HG02610 (cell line): ENCODE data around the gene TRMT10A.
"Not testable (repeated sequence)": the region's sequence is repeated elsewhere in the genome, so short reads cannot be mapped to it uniquely, and the experiment has no call there.

ENCODE experiments used
- ATAC-seq: cut with Tn5 transposase; IDR thresholded peaks from one replicate; pipeline ENCODE4 v1.9.1; 2021; ENCODE audit warnings: mild to moderate bottlenecking, moderate library complexity; ENCODE audit not compliant: unreplicated experiment

The TRMT10A gene

DNA sequence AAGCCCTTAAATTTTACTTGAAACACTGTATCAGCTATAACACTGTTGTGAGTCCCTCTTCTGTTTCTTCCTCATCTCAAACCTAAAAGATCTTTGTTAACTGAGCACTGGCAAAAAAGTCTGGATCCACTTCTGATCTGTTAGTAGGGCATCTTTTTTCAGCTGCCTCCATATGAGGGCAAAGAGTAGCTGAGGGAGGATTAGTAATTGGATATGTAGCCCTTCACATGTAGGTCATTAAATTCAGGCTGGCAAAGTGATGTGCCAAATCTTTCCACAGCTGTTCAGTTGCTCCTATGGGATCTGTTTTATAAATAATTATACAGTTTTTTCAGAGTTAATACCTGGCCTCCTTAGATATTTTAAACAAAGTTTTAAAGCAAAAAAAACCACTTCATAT, 1.1 kb upstream of the TRMT10A start:
- ATAC-seq: no peak

DNA sequence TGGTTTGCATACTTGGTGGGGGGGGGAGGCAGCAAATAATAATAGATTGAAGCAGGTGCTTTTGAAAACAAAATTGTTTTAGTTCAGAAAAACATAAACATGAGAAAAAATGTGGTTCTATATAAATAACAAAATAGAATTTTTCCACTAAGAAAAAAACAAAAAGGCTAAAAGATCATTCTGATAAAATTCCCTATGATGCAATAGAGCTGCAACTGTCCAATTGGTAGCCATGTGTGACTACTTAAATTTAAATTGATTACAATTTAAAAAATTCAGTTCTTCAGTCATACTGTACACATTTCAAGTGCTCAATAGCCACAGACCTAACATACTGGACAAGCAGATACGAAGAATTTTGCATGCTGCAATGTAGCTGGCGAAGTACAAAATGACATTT, 11.0 kb downstream of the TRMT10A start:
- no peak for ATAC-seq

DNA sequence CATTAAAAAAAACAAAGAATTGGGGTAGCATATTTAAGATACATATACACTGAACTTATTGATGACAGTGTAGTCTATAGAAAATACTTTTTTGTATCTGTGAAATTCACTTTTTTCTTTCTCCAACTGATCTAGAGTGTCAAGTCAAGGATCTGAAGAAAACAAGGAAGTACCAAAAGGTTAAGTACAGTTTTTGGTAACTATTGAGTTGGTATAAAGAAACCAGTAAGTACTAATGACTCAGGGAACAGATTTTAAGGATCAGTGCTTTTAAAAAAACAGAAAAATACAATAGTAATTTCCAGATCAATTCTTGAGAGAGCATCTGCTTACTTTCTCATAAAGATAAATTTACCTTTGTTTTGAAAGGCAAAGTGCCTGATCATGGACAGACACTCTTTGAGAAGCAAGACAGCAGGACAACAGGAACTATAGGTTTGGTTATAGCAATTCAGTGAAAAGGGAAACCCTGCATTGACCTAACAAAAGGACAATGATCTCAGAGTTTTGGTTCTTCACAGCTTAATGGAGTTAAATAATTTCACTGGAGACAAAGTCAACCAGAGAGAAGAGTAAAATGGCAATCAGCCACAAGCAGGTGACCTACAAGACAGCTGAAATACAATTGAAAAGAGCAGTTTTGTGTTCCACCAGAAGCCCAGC, 23.4 kb downstream of the TRMT10A start:
- ATAC-seq: no peak

DNA sequence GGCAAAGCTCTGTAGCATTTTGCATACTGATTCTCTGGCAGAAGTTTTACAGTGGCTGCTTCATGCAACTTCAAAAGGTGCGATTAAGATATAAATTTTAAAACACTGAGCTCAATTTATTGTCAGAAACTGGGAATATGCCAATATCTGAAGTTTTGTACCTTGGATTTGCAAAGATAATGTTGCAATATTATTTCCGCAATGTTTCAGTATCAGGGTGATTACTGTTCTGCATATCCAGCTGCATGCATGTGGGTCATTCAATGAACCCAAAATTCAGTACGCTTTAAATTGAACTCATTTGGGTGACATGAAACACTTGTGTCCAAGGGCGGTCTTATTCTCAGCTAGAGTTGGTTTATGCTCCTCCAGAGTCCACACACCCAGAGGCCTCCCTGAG, 26.2 kb downstream of the TRMT10A start:
- ATAC-seq: no peak

DNA sequence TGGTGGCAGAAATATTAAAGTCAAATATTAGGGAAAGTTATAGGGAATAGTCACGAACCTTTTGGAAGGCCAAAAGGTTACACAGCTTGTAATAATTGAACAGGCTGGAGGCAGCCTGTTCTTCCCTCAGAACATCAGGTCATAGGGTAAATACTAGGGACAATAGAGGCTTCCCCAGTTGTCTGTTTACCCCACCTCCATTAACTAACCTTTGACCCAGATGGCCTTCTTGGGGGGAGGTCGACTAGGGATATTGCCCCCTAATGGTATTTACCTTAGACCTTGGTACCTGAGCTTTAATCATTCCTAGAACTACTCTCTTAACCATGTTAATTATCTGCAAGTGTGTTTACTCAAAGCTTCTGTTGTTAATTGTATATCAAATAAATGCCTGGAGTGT, 27.0 kb downstream of the TRMT10A start:
- ATAC-seq: no peak

DNA sequence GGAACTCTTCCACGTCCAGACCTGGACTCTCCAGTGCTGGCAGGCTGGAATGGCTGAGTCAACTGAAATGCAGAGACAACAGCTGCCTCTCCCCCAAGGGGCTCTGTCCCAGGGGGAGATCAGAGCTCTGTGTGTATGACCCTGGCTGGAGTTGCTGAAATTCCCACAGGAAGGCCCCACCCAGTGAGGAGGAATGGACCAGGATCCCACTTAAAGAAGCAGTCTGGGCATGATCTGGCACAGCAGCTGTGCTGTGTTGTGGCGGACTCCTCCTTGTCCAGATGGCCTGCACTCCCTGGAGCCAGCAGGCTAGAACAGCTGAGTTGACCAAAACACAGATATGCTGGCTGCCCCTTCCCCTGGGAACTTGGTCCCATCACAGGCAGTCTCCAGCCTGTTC, 27.6 kb downstream of the TRMT10A start:
- no peak for ATAC-seq

DNA sequence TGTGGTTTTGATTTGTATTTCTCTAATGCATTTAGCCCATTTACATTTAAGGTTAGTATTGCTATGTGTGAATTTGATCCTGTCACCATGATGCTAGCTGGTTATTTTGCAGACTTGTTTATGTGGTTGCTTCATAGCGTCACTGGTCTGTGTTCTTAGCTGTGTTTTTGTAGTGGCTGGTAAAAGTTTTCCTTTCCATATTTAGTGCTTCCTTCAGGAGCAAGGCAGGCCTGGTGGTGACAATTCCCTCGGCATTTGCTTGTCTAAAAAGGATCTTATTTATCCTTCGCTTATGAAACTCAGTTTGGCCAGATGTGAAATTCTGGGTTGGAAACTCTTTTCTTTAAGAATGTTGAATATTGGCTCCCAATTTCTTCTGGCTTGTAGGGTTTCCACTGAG, 29.1 kb downstream of the TRMT10A start:
- not testable (repeated sequence) for ATAC-seq

DNA sequence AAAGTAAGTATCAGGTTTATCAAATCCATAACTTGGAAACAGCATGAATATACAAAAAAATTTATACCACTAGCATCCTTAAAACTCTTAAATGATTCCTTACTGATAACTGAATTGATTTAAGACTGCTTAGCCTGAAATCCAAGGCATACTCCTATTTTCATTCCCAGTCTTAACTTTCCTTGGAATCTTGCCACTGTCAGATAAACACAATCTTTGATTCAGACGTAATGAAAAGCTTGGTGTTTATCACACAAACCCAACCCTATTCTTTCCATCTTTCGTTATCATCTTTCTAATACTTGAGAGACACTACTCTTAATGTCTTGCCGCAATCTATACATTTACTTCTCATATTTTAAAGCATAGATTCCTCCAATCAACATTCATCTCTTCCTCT, 33.9 kb downstream of the TRMT10A start:
- ATAC-seq: no peak

DNA sequence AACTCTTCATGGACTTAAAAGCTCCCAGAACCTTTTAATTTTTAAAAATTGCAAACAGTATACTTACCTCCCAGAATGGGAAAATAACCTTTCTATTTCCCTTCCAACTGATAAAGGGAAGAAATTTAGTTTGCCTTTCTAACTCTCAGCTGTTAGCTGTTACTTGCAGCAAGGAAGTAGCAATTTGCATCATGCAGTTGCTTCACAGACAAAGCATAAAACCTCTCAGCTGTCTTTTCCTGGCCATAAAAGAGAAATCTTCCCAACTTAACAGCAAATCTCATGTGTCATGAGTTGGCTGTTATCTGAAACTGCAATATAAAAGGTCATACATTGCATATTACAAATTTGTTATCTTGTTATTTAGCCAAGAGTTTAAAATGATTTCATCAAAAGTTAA, 34.6 kb downstream of the TRMT10A start:
- ATAC-seq: no peak

DNA sequence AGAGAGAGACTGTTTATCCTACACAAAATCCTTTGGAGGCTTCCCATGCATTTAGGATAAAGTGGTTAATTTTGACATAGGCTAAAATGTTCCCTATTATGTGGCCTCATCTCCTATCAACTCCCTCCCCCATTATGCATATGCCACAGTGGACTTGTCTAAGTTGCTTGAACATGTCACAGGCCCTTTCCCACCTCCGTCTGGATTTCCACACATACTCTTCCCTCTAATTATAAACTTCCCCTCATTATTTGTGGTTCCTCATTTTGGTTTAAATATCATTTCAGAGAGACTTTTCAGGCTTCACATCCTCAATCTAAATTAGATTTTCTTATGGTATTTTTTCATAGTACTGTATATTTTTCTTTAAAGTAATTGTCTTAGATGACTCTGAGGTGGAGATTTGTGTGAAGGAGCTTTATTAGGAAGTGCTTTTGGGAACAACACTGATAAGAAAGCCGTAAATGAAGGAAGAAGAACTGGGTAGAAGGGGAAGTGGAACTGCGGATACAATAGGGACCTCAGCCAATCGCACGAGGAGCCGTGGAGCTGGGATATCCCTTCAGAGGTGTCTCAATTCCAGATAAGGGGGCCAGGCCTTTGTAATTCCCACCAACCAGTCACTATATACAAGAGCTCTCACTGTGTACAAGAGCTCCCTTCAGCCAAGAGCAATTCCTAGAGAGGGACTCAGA, 45.1 kb downstream of the TRMT10A start:
- ATAC-seq: no peak

DNA sequence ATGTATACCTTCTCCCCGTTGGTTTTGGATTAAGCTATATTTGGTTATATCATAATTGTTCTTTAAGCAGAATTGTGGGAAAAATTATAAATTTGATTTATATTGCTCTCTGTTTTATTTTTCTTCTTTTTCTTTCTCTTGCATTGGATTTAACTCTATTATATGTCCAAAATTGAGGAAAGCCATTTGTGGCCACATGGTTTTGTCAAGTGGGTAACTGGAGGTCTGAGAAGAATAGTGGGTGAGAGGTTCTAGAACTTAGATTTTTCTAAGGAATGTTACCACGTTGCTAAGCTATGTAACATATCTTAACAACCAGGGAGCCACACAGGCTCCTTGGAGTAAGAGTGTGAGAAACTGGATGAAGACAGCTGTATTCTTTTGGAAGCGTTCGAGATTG, 53.1 kb downstream of the TRMT10A start, which contains the start of gene C4orf17:
C4orf17 (plus strand) TSS at position 301 of the 400 bp plus-strand sequence. CDS start 2,061 bp downstream, outside the sequence.
- no peak for ATAC-seq

DNA sequence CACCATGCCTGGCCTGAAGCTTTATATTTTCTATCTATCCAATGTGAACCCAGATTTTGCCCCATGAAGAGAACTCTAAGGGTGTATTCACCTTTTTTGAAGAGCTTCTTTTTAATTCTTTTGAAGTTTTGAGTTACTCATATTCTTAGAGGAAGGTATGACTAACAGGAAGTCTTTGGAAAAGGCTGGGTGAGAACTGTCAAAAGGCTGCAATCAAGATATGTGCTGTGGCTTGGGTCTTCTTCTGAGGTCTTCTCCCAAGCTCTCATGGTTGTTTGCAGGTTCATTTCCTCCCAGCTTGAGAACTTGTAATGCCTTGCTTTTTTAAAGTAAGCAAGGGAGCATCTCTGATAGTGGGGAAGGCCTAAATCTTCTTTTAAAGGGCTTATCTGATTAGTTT, 56.1 kb downstream of the TRMT10A start:
- peak; percentile 82 for ATAC-seq

DNA sequence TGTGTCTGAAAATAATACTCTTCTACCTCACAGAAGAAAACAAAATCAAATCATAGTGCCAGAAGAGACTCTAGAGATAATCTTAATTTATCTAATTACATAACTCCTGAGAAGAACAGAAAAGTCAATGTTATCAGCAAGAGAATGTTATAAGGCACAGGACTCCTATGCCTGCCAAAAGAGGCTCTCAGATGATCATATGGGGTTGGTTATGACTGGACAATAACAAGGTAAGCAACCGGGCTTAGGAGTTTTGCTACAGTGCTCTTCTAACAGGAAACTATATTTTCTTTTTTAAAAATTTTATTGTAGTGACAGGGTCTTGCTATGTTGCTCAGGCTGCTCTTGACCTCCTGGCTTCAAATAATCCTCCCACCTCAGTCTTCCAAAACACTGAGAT, 56.5 kb downstream of the TRMT10A start:
- peak; percentile 67 for ATAC-seq

DNA sequence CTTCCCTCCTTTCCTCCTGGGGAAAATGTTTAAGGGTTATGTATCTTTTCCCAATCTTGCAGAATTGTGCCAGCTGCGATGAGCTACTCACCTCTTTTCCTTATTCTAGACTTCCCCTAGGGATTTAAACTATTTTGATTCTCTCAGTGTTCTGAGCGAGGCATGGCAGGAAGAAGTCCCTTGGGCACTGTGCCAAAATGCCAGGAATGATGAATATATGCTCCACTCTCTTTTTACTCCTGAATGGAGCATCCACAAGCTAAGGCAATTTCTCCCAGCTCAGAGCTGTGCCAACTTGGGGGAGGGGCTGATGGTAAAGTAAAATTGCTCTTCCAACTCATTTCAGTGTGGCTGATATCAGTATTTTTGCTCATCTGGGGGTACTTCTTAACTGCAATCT, 57.1 kb downstream of the TRMT10A start:
- ATAC-seq: no peak

DNA sequence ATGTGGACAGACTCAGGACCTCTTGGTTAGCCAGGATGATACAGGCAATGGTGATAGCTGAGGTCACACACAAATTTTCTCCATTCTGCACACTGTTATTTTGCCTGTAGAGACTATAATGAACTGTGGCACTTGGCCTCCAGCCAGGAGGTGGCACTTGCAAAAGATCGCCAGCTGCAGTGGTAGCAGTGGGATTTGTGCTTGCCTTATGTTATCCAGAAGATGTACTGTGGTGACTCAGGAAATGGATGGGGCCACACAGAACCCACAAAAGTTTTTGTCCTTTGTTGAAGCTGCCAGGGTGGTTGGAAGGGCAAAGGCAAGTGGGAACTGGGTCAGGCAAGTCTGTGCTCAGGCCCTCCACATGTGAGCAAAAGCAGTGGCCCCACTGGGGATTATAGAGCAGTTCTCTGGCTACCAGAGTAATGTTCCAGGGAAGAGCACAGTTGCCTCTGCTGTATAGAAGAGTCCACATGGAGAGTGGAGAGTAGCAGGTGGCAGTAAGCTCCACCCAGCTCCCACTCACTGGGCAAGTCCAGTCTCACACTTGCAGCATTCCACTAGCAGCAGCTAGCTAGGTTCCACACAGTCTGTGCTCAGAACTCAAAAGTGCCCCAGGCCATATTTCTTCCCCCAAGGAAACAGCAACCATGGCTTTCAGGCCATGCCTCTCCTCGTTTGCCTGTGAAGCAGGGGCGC, 58.9 kb downstream of the TRMT10A start:
- no peak for ATAC-seq
